Testis (tissue), 2 donors: ENCODE data around the gene WTAP.
"Not testable (repeated sequence)": the region's sequence is repeated elsewhere in the genome, so short reads cannot be mapped to it uniquely, and the experiment has no call there.

ENCODE experiments used
- CTCF ChIP-seq, 3 experiments: fragments of 450-650 bp in 2 of 3; fragments of 200-600 bp in 1 of 3; sonication (generic) in 1 of 3; IDR thresholded peaks; one replicate each; pipeline ENCODE4 v1.5.1; 2016 to 2019; ENCODE audit warnings: antibody characterized with exemption in 3 of 3, mild to moderate bottlenecking in 2 of 3, moderate library complexity in 1 of 3
- POLR2A ChIP-seq: fragments of 450-650 bp; IDR thresholded peaks from one replicate; pipeline ENCODE4 v1.6.1; 2017; ENCODE audit warnings: antibody characterized with exemption, mild to moderate bottlenecking, moderate library complexity

GRCh38 chr6:159710603-159711002, 16.7 kb upstream of the WTAP start:
- TF ChIP-seq CTCF (IDR thresholded peaks at IDR 0.05); POLR2A: not testable (repeated sequence)
